ENCODE results near the gene EPHB1.

Gene EPHB1

GRCh38 chr3:134804508-134805480, 9.7 kb downstream of the EPHB1 start:
- in situ Hi-C loops (cut with HindIII; ENCODE audit: low sequenced_read_pairs): no loop called here

- in situ Hi-C loops (cut with HindIII; ENCODE audit: low sequenced_read_pairs): no loop called here
These were observed 12.1 kb downstream of the EPHB1 start for GRCh38 chr3:134807189-134807588.

- in situ Hi-C loops (cut with HindIII; ENCODE audit: low sequenced_read_pairs): no loop called here
These were observed 13.8 kb downstream of the EPHB1 start for GRCh38 chr3:134808835-134809234.

- in situ Hi-C loops (cut with HindIII; ENCODE audit: low sequenced_read_pairs): no loop called here
These were observed 14.5 kb downstream of the EPHB1 start for GRCh38 chr3:134809427-134810051.

- in situ Hi-C loops (cut with HindIII; ENCODE audit: low sequenced_read_pairs): no loop called here
These were observed 15.0 kb downstream of the EPHB1 start for GRCh38 chr3:134810052-134810435.

GRCh38 chr3:134810850-134811249, 15.8 kb downstream of the EPHB1 start:
- in situ Hi-C loops (cut with HindIII; ENCODE audit: low sequenced_read_pairs): no loop called here

GRCh38 chr3:134813618-134814017, 18.6 kb downstream of the EPHB1 start:
- in situ Hi-C loops (cut with HindIII; ENCODE audit: low sequenced_read_pairs): no loop called here

GRCh38 chr3:134815519-134815918, 20.5 kb downstream of the EPHB1 start:
- in situ Hi-C loops (cut with HindIII; ENCODE audit: low sequenced_read_pairs): no loop called here

GRCh38 chr3:134816623-134817022, 21.6 kb downstream of the EPHB1 start:
- in situ Hi-C loops (cut with HindIII; ENCODE audit: low sequenced_read_pairs): no loop called here

- in situ Hi-C loops (cut with HindIII; ENCODE audit: low sequenced_read_pairs): no loop called here
These were observed 22.2 kb downstream of the EPHB1 start for GRCh38 chr3:134817297-134817696.

GRCh38 chr3:134820994-134821393, 25.9 kb downstream of the EPHB1 start:
- in situ Hi-C loops (cut with HindIII; ENCODE audit: low sequenced_read_pairs): no loop called here

GRCh38 chr3:134822090-134822489, 27.0 kb downstream of the EPHB1 start:
- in situ Hi-C loops (cut with HindIII; ENCODE audit: low sequenced_read_pairs): no loop called here

GRCh38 chr3:134823679-134824078, 28.6 kb downstream of the EPHB1 start:
- in situ Hi-C loops (cut with HindIII; ENCODE audit: low sequenced_read_pairs): no loop called here

- in situ Hi-C loops (cut with HindIII; ENCODE audit: low sequenced_read_pairs): no loop called here
These were observed 29.7 kb downstream of the EPHB1 start for GRCh38 chr3:134824791-134825190.

- in situ Hi-C loops (cut with HindIII; ENCODE audit: low sequenced_read_pairs): no loop called here
These were observed 32.2 kb downstream of the EPHB1 start for GRCh38 chr3:134827213-134827612.

GRCh38 chr3:134829721-134830120, 34.7 kb downstream of the EPHB1 start:
- in situ Hi-C loops (cut with HindIII; ENCODE audit: low sequenced_read_pairs): no loop called here

GRCh38 chr3:134832585-134832984, 37.5 kb downstream of the EPHB1 start:
- in situ Hi-C loops (cut with HindIII; ENCODE audit: low sequenced_read_pairs): no loop called here

- in situ Hi-C loops (cut with HindIII; ENCODE audit: low sequenced_read_pairs): no loop called here
These were observed 38.5 kb downstream of the EPHB1 start for GRCh38 chr3:134833453-134834163.

GRCh38 chr3:134836921-134837320, 41.9 kb downstream of the EPHB1 start:
- in situ Hi-C loops (cut with HindIII; ENCODE audit: low sequenced_read_pairs): no loop called here

- in situ Hi-C loops (cut with HindIII; ENCODE audit: low sequenced_read_pairs): no loop called here
These were observed 43.5 kb downstream of the EPHB1 start for GRCh38 chr3:134838599-134838998.

GRCh38 chr3:134839422-134839821, 44.4 kb downstream of the EPHB1 start:
- in situ Hi-C loops (cut with HindIII; ENCODE audit: low sequenced_read_pairs): no loop called here

GRCh38 chr3:134839990-134840389, 44.9 kb downstream of the EPHB1 start:
- in situ Hi-C loops (cut with HindIII; ENCODE audit: low sequenced_read_pairs): no loop called here

Data from DLD1 (cell line).